HG03135 (cell line): Measurements from ENCODE around the gene PPP4R3A.
"Not testable (repeated sequence)": the region's sequence is repeated elsewhere in the genome, so short reads cannot be mapped to it uniquely, and the experiment has no call there.

Experiments used
- ATAC-seq: cut with Tn5 transposase; IDR thresholded peaks from one replicate; pipeline ENCODE4 v1.9.1; 2021; ENCODE audit warnings: mild to moderate bottlenecking, moderate library complexity; ENCODE audit not compliant: unreplicated experiment

The PPP4R3A gene

GRCh38 chr14:91444335-91445020 is 65.6 kb downstream of the PPP4R3A start:
- no peak for ATAC-seq

- ATAC-seq, result no peak
Measured at GRCh38 chr14:91439345-91439744, 70.8 kb downstream of the PPP4R3A start.

GRCh38 chr14:91438845-91439244 is 71.3 kb downstream of the PPP4R3A start:
- ATAC-seq, result no peak

GRCh38 chr14:91436266-91436665 is 73.8 kb downstream of the PPP4R3A start:
- ATAC-seq, result not testable (repeated sequence)

GRCh38 chr14:91429385-91429784 is 80.7 kb downstream of the PPP4R3A start:
- no peak for ATAC-seq

- ATAC-seq, result not testable (repeated sequence)
Measured at GRCh38 chr14:91428931-91429330, 81.2 kb downstream of the PPP4R3A start.

GRCh38 chr14:91425531-91425944 is 84.6 kb downstream of the PPP4R3A start:
- ATAC-seq, result not testable (repeated sequence)

GRCh38 chr14:91424813-91425530 is 85.1 kb downstream of the PPP4R3A start:
- no peak for ATAC-seq

- no peak for ATAC-seq
Measured at GRCh38 chr14:91420686-91421085, 89.4 kb downstream of the PPP4R3A start.

GRCh38 chr14:91419451-91419850 is 90.7 kb downstream of the PPP4R3A start:
- no peak for ATAC-seq

- no peak for ATAC-seq
Measured at GRCh38 chr14:91419044-91419397, 91.1 kb downstream of the PPP4R3A start.

GRCh38 chr14:91418387-91419043 is 91.6 kb downstream of the PPP4R3A start:
- no peak for ATAC-seq

- peak; percentile 27 for ATAC-seq
Measured at GRCh38 chr14:91417983-91418386, 92.1 kb downstream of the PPP4R3A start.

- peak; percentile 42 for ATAC-seq
Measured at GRCh38 chr14:91417120-91417982, 92.8 kb downstream of the PPP4R3A start, which contains the start of gene CCDC88C. Gene CCDC88C (minus strand): TSS chr14:91417820. CDS start chr14:91417690, 130 bp downstream.

- no peak for ATAC-seq
Measured at GRCh38 chr14:91416744-91417119, 93.4 kb downstream of the PPP4R3A start.

GRCh38 chr14:91415794-91416743 is 94.0 kb downstream of the PPP4R3A start:
- peak; percentile 57 for ATAC-seq

GRCh38 chr14:91414475-91414833 is 95.7 kb downstream of the PPP4R3A start:
- ATAC-seq, result no peak

GRCh38 chr14:91413547-91414474 is 96.3 kb downstream of the PPP4R3A start:
- no peak for ATAC-seq

GRCh38 chr14:91412939-91413338 is 97.2 kb downstream of the PPP4R3A start:
- no peak for ATAC-seq
